Karpas-422 (cell line): ENCODE results near the gene MYMK. TPM values are rescaled to one million over a fixed set of nuclear protein-coding genes. Genes with fewer than 3 reads are reported as not detected.

Source experiments
- DNase-seq: peaks from one replicate; pipeline ENCODE4 v3.0.0-alpha.2; 2015
- H2AFZ ChIP-seq: fragments of 200-600 bp; sonication (generic); 2 replicates; pipeline ENCODE4 v1.6.1; 2014; ENCODE audit warnings: antibody characterized with exemption, low read length, mixed read lengths
- H3K27ac ChIP-seq: fragments of 200-600 bp; sonication (generic); 2 replicates; pipeline ENCODE4 v1.5.1; 2014; ENCODE audit warnings: mild to moderate bottlenecking, low read length, moderate library complexity
- H3K27me3 ChIP-seq: fragments of 200-600 bp; sonication (generic); 2 replicates; pipeline ENCODE4 v1.6.1; 2014; ENCODE audit warnings: low read length, mixed read lengths
- H3K36me3 ChIP-seq: fragments of 200-600 bp; sonication (generic); 2 replicates; pipeline ENCODE4 v1.6.1; 2014; ENCODE audit warnings: low read length, mixed read lengths; ENCODE audit not compliant: insufficient read depth
- H3K4me1 ChIP-seq: fragments of 200-600 bp; sonication (generic); 2 replicates; pipeline ENCODE4 v1.6.1; 2014; ENCODE audit warnings: mild to moderate bottlenecking, low read length, mixed read lengths
- H3K4me2 ChIP-seq: fragments of 200-600 bp; sonication (generic); 2 replicates; pipeline ENCODE4 v1.6.1; 2014; ENCODE audit warnings: low read length, low read depth, mild to moderate bottlenecking; ENCODE audit not compliant: poor library complexity, severe bottlenecking
- H3K4me3 ChIP-seq: fragments of 200-600 bp; sonication (generic); 2 replicates; pipeline ENCODE4 v1.5.1; 2014; ENCODE audit warnings: mild to moderate bottlenecking, antibody characterized with exemption, low read length, mixed read lengths
- H3K79me2 ChIP-seq: fragments of 200-600 bp; sonication (generic); 2 replicates; pipeline ENCODE4 v1.6.1; 2014; ENCODE audit warnings: mild to moderate bottlenecking, low read length, mixed read lengths
- H3K9ac ChIP-seq: fragments of 200-600 bp; sonication (generic); 2 replicates; pipeline ENCODE4 v1.6.0; 2014; ENCODE audit warnings: low read length
- H3K9me2 ChIP-seq: fragments of 200-600 bp; sonication (generic), shearing (Covaris generic); replicated peaks from 2 replicates; pipeline ENCODE4 v1.6.0; 2014; ENCODE audit warnings: mild to moderate bottlenecking, low read length, moderate library complexity; ENCODE audit not compliant: insufficient read depth
- H3K9me3 ChIP-seq: fragments of 300-700, 200-600 bp; sonication (generic); 2 replicates; pipeline ENCODE4 v1.6.1; 2014; ENCODE audit warnings: low read length, mixed read lengths
- H4K20me1 ChIP-seq: fragments of 200-600 bp; sonication (generic); 2 replicates; pipeline ENCODE4 v1.6.1; 2014; ENCODE audit warnings: mild to moderate bottlenecking, antibody characterized with exemption, low read length, low read depth; ENCODE audit not compliant: insufficient read depth
- total RNA-seq: library from RNA; depleted of rRNA; stranded (reverse); fragments of >200 nt; shearing (Covaris generic); gene quantifications from 2 replicates; pipeline ENCODE4 v1.2.3, GENCODE V29; 2014; ENCODE audit warnings: low replicate concordance

MYMK gene
- total RNA-seq, 1 experiment from 2014 or later = not detected

DNA sequence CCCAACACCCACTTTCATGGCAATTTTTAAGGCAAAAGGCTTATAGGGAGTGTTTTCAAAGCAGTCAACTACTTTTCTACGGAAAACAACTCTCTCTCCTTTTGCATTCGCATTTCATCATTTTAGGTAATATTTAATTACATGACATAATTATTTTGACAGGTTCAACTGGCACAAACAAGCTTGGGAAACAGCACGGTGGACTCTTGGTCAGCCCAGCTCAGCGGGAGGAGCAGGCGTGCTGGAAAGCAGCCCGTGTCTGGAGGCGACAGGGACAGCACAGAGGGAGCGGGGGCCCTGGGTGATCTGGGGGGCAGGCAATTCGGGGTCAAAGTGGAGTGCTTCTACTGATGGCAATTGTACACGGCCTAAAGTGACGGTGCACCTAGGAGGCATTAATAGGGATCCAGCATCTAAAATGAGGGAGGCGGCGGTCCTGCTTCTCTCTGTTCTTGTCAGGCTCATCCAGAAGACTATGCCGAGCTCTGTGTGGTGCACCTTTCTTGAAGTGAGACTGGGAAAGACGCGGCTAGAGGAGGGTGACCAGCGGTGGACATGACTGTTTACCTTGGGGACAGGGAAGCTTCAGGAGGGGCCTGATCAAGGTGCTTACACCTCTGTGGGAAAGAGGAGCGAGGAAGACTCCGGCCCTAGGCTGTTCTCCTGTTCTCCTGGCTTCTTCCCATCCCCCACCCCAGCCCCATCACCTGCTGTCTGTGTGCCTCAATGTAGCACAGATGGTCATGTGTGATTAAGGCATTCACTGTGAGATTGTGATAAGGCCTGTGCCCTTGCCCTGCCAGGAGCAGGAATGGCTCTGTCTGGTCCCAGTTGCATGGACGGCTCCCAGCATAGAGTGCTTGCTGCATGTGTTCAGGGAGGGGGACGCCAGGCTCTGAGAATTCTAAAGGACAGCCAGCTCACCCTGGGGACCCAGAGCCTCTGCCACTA is 3.4 kb downstream of the MYMK start:
- no peak overlapping the region for H3K4me3 ChIP-seq
- no peak overlapping the region for H2AFZ ChIP-seq
- H3K9me2 ChIP-seq = no peaks in the 10 kb centered on the region
- H3K9ac ChIP-seq = no peak overlapping the region
- no peaks in the 10 kb centered on the region for H3K79me2 ChIP-seq
- H3K36me3 ChIP-seq = no peaks in the 10 kb centered on the region
- H3K4me2 ChIP-seq = no peak overlapping the region
- no peak for DNase-seq
- H4K20me1 ChIP-seq = no peaks in the 10 kb centered on the region; the same call in 1 of the 2 replicates
- H3K27ac ChIP-seq = no peak overlapping the region
- H3K9me3 ChIP-seq = no peaks in the 10 kb centered on the region
- H3K27me3 ChIP-seq = no peaks in the 10 kb centered on the region
- H3K4me1 ChIP-seq = no peaks in the 10 kb centered on the region

DNA sequence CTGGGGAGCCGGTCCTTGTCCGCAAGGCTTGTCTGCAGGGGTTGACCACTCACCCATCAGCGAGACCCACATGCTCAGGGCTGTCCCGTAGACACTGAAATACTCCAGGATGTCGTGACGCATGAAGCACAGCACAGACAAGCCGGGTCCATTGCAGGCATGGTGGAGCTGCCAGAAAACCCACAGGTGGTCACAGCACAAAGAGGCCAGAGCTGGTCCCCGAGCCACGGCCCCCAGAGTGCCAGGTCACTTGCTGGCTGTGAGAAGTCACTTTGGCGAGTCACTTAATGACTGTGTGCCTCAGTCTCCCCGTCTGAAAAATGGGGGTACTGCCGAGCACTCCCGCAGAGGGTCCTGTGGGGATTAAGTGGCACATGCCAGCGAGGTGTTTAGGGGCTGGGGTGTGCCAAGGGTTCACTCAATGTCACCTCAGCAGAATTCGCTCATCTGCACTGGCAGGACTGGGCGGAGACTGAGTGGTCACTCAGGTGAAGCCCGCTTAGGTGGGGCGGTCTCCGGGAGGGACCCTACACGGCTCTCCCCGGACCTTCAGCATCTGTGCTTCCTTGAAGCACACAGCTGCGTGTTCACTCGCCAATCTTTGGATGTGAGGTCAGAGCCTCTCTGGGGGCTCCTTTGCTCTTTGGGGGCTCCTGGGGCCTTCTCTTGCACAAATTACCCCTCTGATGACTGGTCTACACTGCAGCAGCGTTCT is 4.5 kb downstream of the MYMK start:
- no peaks in the 10 kb centered on the region for H3K4me1 ChIP-seq

DNA sequence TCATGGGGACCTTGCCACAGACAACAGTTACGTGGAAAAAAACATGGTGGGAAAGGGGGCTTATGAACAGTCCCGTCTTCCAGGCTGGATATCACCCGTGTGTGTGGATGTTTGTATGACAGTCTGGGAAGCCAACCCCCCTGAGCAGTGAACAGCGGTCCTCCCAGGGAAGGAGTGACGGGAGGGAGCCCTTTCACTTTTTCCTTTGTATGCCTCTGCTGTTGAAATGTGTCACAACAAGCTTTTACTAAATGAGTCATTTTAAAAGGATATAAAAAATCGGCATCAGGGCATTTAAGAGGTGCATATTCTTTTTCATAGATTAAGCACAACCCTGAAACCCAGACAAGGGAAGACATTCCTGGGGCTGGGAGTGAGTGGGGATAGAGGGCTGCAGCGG is 5.1 kb downstream of the MYMK start:
- no peaks in the 10 kb centered on the region; the same call in 1 of the 2 replicates for H4K20me1 ChIP-seq
- no peaks in the 10 kb centered on the region for H3K36me3 ChIP-seq
- no peak overlapping the region for H3K4me3 ChIP-seq
- no peak for DNase-seq
- H3K27me3 ChIP-seq = no peaks in the 10 kb centered on the region
- H3K4me1 ChIP-seq = no peaks in the 10 kb centered on the region
- H3K27ac ChIP-seq = no peak overlapping the region
- H2AFZ ChIP-seq = no peak overlapping the region
- H3K79me2 ChIP-seq = no peaks in the 10 kb centered on the region
- H3K4me2 ChIP-seq = no peak overlapping the region
- H3K9me2 ChIP-seq = no peaks in the 10 kb centered on the region
- no peaks in the 10 kb centered on the region for H3K9me3 ChIP-seq
- H3K9ac ChIP-seq = no peak overlapping the region

More for the DNA sequence above, 4.5 kb downstream of the MYMK start:
- no peak for DNase-seq
- Histone ChIP-seq H3K9me2 (no peaks in the 10 kb centered on the region), H4K20me1 (no peaks in the 10 kb centered on the region; the same call in 1 of the 2 replicates), H3K36me3 (no peaks in the 10 kb centered on the region), H3K9ac (no peak overlapping the region), H3K4me3 (no peak overlapping the region), H3K79me2 (no peaks in the 10 kb centered on the region), H3K27me3 (no peaks in the 10 kb centered on the region), H3K4me2 (no peak overlapping the region), H3K9me3 (no peaks in the 10 kb centered on the region), H3K27ac (no peak overlapping the region), H2AFZ (no peak overlapping the region)

DNA sequence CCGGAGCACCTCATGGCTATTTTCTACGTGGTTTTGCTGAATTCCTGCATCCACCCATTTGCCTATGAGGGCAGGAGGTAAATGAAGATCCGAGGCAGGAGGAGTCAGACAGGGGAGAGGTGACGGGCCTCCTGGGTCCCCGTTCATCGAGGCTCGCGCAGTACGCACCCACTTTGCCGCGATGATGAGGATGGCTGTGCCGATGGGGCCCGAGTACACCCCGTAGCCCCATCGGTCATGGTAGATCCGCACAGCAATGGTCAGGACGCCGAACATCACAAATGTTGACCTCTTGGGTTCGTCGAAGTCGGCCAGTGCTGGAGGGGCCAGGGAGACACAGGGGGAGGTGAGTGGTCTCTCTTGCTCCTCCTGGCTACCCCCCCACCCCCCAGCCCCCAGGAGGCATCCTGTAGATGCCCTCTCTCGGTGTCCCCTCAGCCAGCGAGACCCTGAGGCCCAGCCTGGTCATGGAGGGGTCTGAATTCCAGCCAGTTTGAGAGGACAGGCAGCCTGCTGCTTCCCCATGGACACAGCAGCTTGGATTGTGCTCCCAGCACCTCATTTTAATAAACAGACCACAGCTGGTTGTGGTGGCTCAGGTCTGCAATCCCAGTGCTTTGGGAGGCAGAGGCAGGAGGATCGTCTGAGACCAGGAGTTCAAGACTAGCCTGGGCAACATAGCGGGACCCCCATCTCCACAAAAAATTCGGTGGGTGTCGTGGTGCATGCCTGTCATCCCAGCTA is 5.9 kb downstream of the MYMK start:
- Histone ChIP-seq H3K4me1 (no peaks in the 10 kb centered on the region), H2AFZ (no peak overlapping the region), H3K9me3 (no peaks in the 10 kb centered on the region), H3K4me2 (no peak overlapping the region), H3K9me2 (no peaks in the 10 kb centered on the region), H3K27me3 (no peaks in the 10 kb centered on the region), H4K20me1 (no peaks in the 10 kb centered on the region; the same call in 1 of the 2 replicates), H3K4me3 (no peak overlapping the region), H3K27ac (no peak overlapping the region), H3K36me3 (no peaks in the 10 kb centered on the region), H3K79me2 (no peaks in the 10 kb centered on the region), H3K9ac (no peak overlapping the region)
- DNase-seq = no peak

DNA sequence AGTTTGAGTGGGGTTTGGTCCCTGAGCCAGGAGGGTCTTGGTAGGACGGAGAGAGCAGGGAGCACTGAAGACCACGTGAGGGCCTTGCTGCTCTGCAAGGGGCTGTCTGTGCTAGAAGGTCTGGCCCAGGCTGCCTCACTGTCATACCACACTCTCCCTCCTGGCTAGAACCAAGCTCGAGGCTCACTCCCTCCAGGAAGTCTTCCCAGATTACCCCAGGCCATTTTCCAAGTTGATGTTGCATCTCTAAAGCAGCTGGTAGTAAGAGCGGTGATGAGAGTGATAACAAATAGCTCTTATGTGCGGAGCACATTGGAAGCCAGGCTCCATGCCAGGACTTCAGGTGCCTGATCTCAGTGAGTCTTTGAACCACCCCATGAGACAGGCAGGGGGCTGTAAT is 6.6 kb downstream of the MYMK start:
- Histone ChIP-seq H3K9me3 (no peaks in the 10 kb centered on the region), H3K36me3 (no peaks in the 10 kb centered on the region), H3K27ac (no peak overlapping the region), H3K4me2 (no peak overlapping the region), H3K9ac (no peak overlapping the region), H3K4me3 (no peak overlapping the region), H2AFZ (no peak overlapping the region), H4K20me1 (no peaks in the 10 kb centered on the region; the same call in 1 of the 2 replicates), H3K79me2 (no peaks in the 10 kb centered on the region), H3K4me1 (no peaks in the 10 kb centered on the region), H3K9me2 (no peaks in the 10 kb centered on the region), H3K27me3 (no peaks in the 10 kb centered on the region)
- DNase-seq = no peak

DNA sequence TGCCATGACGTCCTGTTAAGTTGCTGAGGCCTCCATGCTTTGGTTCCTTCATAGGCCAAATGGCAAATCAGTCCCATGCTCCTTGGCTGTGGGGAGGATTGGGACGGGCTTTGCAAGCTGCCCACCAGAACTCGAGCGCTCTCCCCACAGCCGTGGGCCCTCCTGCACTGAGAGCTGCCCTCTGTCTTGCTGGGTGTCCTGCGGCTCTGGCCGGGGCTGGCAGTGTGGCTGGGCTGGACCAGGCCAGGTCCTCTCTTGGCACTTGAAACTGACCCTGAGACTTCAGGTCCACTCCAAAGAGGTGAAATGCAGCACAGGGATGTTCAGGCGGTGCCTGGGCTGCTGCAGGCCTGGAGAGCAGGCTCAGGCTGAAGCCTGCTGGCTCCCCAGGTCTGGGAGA is 7.0 kb downstream of the MYMK start:
- H3K4me3 ChIP-seq = no peak overlapping the region
- no peak overlapping the region for H2AFZ ChIP-seq
- no peaks in the 10 kb centered on the region for H3K27me3 ChIP-seq
- H3K9ac ChIP-seq = no peak overlapping the region
- H3K27ac ChIP-seq = no peak overlapping the region
- H3K4me2 ChIP-seq = no peak overlapping the region
- DNase-seq = no peak
- no peaks in the 10 kb centered on the region for H3K9me3 ChIP-seq
- H3K9me2 ChIP-seq = no peaks in the 10 kb centered on the region
- no peaks in the 10 kb centered on the region for H3K36me3 ChIP-seq
- no peaks in the 10 kb centered on the region; the same call in 1 of the 2 replicates for H4K20me1 ChIP-seq
- H3K79me2 ChIP-seq = no peaks in the 10 kb centered on the region
- no peaks in the 10 kb centered on the region for H3K4me1 ChIP-seq

DNA sequence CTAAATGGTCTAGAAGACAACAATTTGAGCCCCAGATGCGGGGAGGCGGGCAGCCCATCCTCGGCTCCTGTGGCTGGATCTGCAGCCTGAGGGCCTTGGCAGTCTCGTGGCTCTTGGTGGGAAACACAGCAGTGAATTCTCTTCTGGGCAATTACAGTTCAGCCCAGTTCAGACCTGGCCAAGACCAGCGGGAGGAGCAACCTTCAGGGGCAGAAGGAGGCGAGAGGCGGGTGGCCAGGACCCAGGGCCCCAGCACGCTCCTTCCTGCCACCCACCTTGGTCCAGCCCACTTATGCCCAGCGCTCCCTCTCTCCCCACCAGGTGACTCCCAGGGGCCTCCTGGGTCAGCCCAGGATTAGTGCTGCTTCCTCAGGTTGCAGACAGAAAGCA is 7.8 kb downstream of the MYMK start:
- no peak overlapping the region for H3K4me3 ChIP-seq

More for the DNA sequence above, 7.8 kb downstream of the MYMK start:
- Histone ChIP-seq H3K27me3 (no peaks in the 10 kb centered on the region), H3K9me3 (no peaks in the 10 kb centered on the region; the same call in 1 of the 2 replicates), H4K20me1 (no peaks in the 10 kb centered on the region; the same call in 1 of the 2 replicates), H3K9me2 (no peaks in the 10 kb centered on the region), H2AFZ (no peak overlapping the region), H3K4me1 (no peaks in the 10 kb centered on the region), H3K27ac (no peak overlapping the region), H3K9ac (no peak overlapping the region), H3K36me3 (no peaks in the 10 kb centered on the region), H3K4me2 (no peak overlapping the region), H3K79me2 (no peaks in the 10 kb centered on the region)
- DNase-seq = no peak
